ENCODE results near the gene TRMT2A. TPM values are rescaled to one million over a fixed set of nuclear protein-coding genes. Genes with fewer than 3 reads are reported as not detected.
A peak's percentile ranks its signal among the peaks of the same experiment; 100 is the strongest.

TRMT2A gene
- total and polyA plus RNA-seq, 10 of the 15 experiments (the other 5 are each of a cell fraction or from before 2014, with no cell fraction given) = 0.29 to 97.0 (median 57.9) TPM

GRCh38 chr22:20080776-20081654 lies 36.0 kb downstream of the TRMT2A start:
- peak overlapping the region; percentile 71 for H3K27ac ChIP-seq (ENCODE audit: control insufficient read depth, insufficient read depth)
- H3K27me3 ChIP-seq (replicated peaks in 1 of 2; ENCODE audit: control insufficient read depth in 2 of 2, insufficient read depth in 2 of 2, low read length in 1 of 2) = no peaks in the 10 kb centered on the region
- no peaks in the 10 kb centered on the region for H3K36me3 ChIP-seq (ENCODE audit: control insufficient read depth in 2 of 2, insufficient read depth in 2 of 2, low read length in 1 of 2)
- no peak for FAIRE-seq
- in situ Hi-C loops (cut with MboI) (no loop called here), intact Hi-C loops (cut with micrococcal nuclease; ENCODE audit: unreplicated experiment) (no loop called here)
- TF ChIP-seq PKNOX1 (IDR thresholded peaks at IDR 0.05) (peak; percentile 8; the same call in 1 of the 2 replicates), MAX (IDR thresholded peaks at IDR 0.05; ENCODE audit: low read depth, low read length) (no peak), ZBTB33 (IDR thresholded peaks at IDR 0.05) (peak; percentile 63; the same call in 1 of the 2 replicates), MLLT1 (IDR thresholded peaks at IDR 0.05) (peak; percentile 56; the same call in 1 of the 2 replicates), SRF (IDR thresholded peaks at IDR 0.05; ENCODE audit: low read depth in 2 of 2, low read length in 2 of 2) (no peak), GABPA (IDR thresholded peaks at IDR 0.05; ENCODE audit: low read depth) (no peak), CEBPZ (IDR thresholded peaks at IDR 0.05; ENCODE audit: low read depth, low read length) (no peak), MEF2A (IDR thresholded peaks at IDR 0.05; ENCODE audit: insufficient read depth, low read depth, low read length) (no peak)
- H3K4me3 ChIP-seq = peak overlapping the region; percentile 93
- ATAC-seq = peak; percentile 7; the same call in 2 of the 3 replicates
- WGBS (ENCODE audit: insufficient coverage, insufficient replicate concordance, low lambda C conversion rate, missing lambda C conversion rate) = 50% methylated on average over 27 of the region's 27 CpGs
- H2AFZ ChIP-seq (ENCODE audit: control insufficient read depth, low read depth, low read length) = peak overlapping the region; percentile 53
- BruUV-seq (replicated peaks) = TSS peak; percentile 58
- no peaks in the 10 kb centered on the region for H4K20me1 ChIP-seq (ENCODE audit: control insufficient read depth, insufficient read depth)
- ChIA-PET RAD21 (ENCODE audit: unreplicated experiment) (no interaction called here), SMC1A (ENCODE audit: uncharacterized antibody, unreplicated experiment) (no interaction called here), CTCF (interaction anchor here (1.2 kb wide), 1 partner anchor 40 kb away, joined by 3 read pairs; no protein-coding TSS in a partner anchor), POLR2A (interaction anchor here (0.7 kb wide), 1 partner anchor 11 kb away, joined by 3 read pairs; no protein-coding TSS in a partner anchor)
- peak overlapping the region; percentile 62 for H3K9ac ChIP-seq (ENCODE audit: control insufficient read depth, insufficient read depth, low read length)
- peak overlapping the region; percentile 97 for H3K4me2 ChIP-seq (ENCODE audit: control insufficient read depth, insufficient read depth)
- peaks cover 8% of the 10 kb centered on the region for H3K4me1 ChIP-seq (ENCODE audit: control insufficient read depth, insufficient read depth, low read length)
- no peaks in the 10 kb centered on the region for H3K9me3 ChIP-seq (replicated peaks; ENCODE audit: control insufficient read depth, insufficient read depth, low read length)
- no peak for DNase-seq (ENCODE audit: low read depth, low spot score)
- H3K79me2 ChIP-seq (ENCODE audit: control insufficient read depth, insufficient read depth, low read length) = peaks cover 57% of the 10 kb centered on the region

Data from GM12878 (cell line).